K562 (cell line): Measurements from ENCODE around the gene NME4. TPM values are rescaled to one million over a fixed set of nuclear protein-coding genes. Genes with fewer than 3 reads are reported as not detected.

Experiments used
- GABPA ChIP-seq: fragments of 200-800 bp; sonication (Bioruptor generic); conservative IDR thresholded peaks from 2 replicates; pipeline ENCODE4 v1.6.1; 2016; ENCODE audit warnings: low read depth, missing genetic modification characterization, missing compliant biosample characterization
- PHF8 ChIP-seq: fragments of 200-600 bp; sonication (generic); IDR thresholded peaks from 2 replicates; pipeline ENCODE4 v1.6.1; 2012; ENCODE audit warnings: mixed run types, mild to moderate bottlenecking, inconsistent platforms, low read length, moderate library complexity, borderline replicate concordance
- ZNF407 ChIP-seq: fragments of 450-650 bp; IDR thresholded peaks from 2 replicates; pipeline ENCODE4 v1.6.1; 2016; ENCODE audit warnings: low read depth
- polyA plus RNA-seq, 8 experiments: library from polyadenylated mRNA; depleted of rRNA in 4 of 8; stranded (reverse) in 5 of 8; unstranded in 3 of 8; fragments of >200 nt; fragmentation: Nextera tagmentation in 2 of 8; fragmentation: Illumina TruSeq in 1 of 8; extraction: Ambion mirVana in 2 of 8; extraction: Trizol in 1 of 8; gene quantifications; 2 replicates each; pipeline versions ENCODE4 v1.2.1 to v1.2.3, GENCODE V29; 2011 to 2014; ENCODE audit warnings: inconsistent platforms in 1 of 8, missing spikeins in 1 of 8
- total RNA-seq, 7 experiments: library from RNA; depleted of rRNA in 6 of 7; stranded (reverse); fragments of >200 nt in 6 of 7; fragmentation: Illumina TruSeq in 2 of 7; extraction: Trizol in 2 of 7; gene quantifications; 2 replicates each; pipeline versions ENCODE4 v1.2.1 to v1.2.3, GENCODE V29; 2011 to 2021; ENCODE audit warnings: low replicate concordance in 1 of 7

Gene NME4
- total and polyA plus RNA-seq, 9 of the 15 experiments (the other 6 are each of a cell fraction or from before 2014, with no cell fraction given) = 15.4 to 264 (median 139) TPM

GRCh38 chr16:369866-370436 lies 27.0 kb upstream of the NME4 start (continued):
- TF ChIP-seq ZNF407 (no peak), GABPA (no peak), PHF8 (peak; percentile 30; the same call in 1 of the 2 replicates)
